Fibroblast of upper back skin (primary cell): ENCODE data around the gene CSRNP3.

Experiments used
- DNase-seq: peaks from one replicate; pipeline ENCODE4 v3.0.0-alpha.2; 2013

Gene CSRNP3

GRCh38 chr2:165471349-165471950, 2.0 kb downstream of the CSRNP3 start:
- no peak for DNase-seq

GRCh38 chr2:165472922-165473321, 3.4 kb downstream of the CSRNP3 start:
- DNase-seq: no peak

GRCh38 chr2:165474619-165475276, 5.2 kb downstream of the CSRNP3 start:
- DNase-seq: no peak

- no peak for DNase-seq
Observed at GRCh38 chr2:165475277-165476004, 5.9 kb downstream of the CSRNP3 start.

- DNase-seq: no peak
Observed at GRCh38 chr2:165479856-165480255, 10.4 kb downstream of the CSRNP3 start.

- no peak for DNase-seq
Observed at GRCh38 chr2:165494573-165494972, 25.1 kb downstream of the CSRNP3 start.

- no peak for DNase-seq
Observed at GRCh38 chr2:165497659-165498317, 28.3 kb downstream of the CSRNP3 start.

- DNase-seq: no peak
Observed at GRCh38 chr2:165499131-165499530, 29.6 kb downstream of the CSRNP3 start.

- DNase-seq: no peak
Observed at GRCh38 chr2:165500001-165500400, 30.5 kb downstream of the CSRNP3 start.

- DNase-seq: no peak
Observed at GRCh38 chr2:165500816-165501215, 31.3 kb downstream of the CSRNP3 start.

- DNase-seq: peak; percentile 20
Observed at GRCh38 chr2:165505514-165505913, 36.0 kb downstream of the CSRNP3 start.

GRCh38 chr2:165508927-165509326, 39.4 kb downstream of the CSRNP3 start:
- no peak for DNase-seq

- no peak for DNase-seq
Observed at GRCh38 chr2:165513479-165513878, 44.0 kb downstream of the CSRNP3 start.

- no peak for DNase-seq
Observed at GRCh38 chr2:165518611-165519010, 49.1 kb downstream of the CSRNP3 start.

- DNase-seq: no peak
Observed at GRCh38 chr2:165522719-165523118, 53.2 kb downstream of the CSRNP3 start.

- DNase-seq: no peak
Observed at GRCh38 chr2:165524720-165525119, 55.2 kb downstream of the CSRNP3 start.

GRCh38 chr2:165528691-165529090, 59.2 kb downstream of the CSRNP3 start:
- DNase-seq: no peak

GRCh38 chr2:165529130-165529529, 59.6 kb downstream of the CSRNP3 start:
- peak; percentile 7 for DNase-seq

- DNase-seq: no peak
Observed at GRCh38 chr2:165533331-165533730, 63.8 kb downstream of the CSRNP3 start.

GRCh38 chr2:165535471-165535870, 66.0 kb downstream of the CSRNP3 start:
- DNase-seq: peak; percentile 10

- DNase-seq: no peak
Observed at GRCh38 chr2:165536851-165537499, 67.5 kb downstream of the CSRNP3 start.

GRCh38 chr2:165539985-165540384, 70.5 kb downstream of the CSRNP3 start:
- no peak for DNase-seq

GRCh38 chr2:165544897-165545296, 75.4 kb downstream of the CSRNP3 start:
- no peak for DNase-seq
